ENCODE results near the gene SLC9A9.
"Not testable (repeated sequence)": the region's sequence is repeated elsewhere in the genome, so short reads cannot be mapped to it uniquely, and the experiment has no call there.

Gene SLC9A9

GRCh38 chr3:143532091-143532490 lies 316.2 kb downstream of the SLC9A9 start:
- Mint-ChIP-seq H3K36me3 (ENCODE audit: low read depth) (no peaks in the 10 kb centered on the region), H3K4me1 (ENCODE audit: low read depth) (peaks cover 23% of the 10 kb centered on the region), H3K27ac (no peak overlapping the region), H3K27me3 (no peaks in the 10 kb centered on the region), H3K9me3 (no peaks in the 10 kb centered on the region), H3K4me3 (no peak overlapping the region)
- DNase-seq = no peak

- no peaks in the 10 kb centered on the region for H3K36me3 Mint-ChIP-seq (ENCODE audit: low read depth)
- H3K4me1 Mint-ChIP-seq (ENCODE audit: low read depth) = peaks cover 14% of the 10 kb centered on the region
- DNase-seq = no peak
- H3K9me3 Mint-ChIP-seq = no peaks in the 10 kb centered on the region
- no peak overlapping the region for H3K27ac Mint-ChIP-seq
- H3K4me3 Mint-ChIP-seq = no peak overlapping the region
- no peaks in the 10 kb centered on the region for H3K27me3 Mint-ChIP-seq
Observed at GRCh38 chr3:143531101-143531500, 317.2 kb downstream of the SLC9A9 start.

- Mint-ChIP-seq H3K36me3 (ENCODE audit: low read depth) (no peaks in the 10 kb centered on the region), H3K4me3 (no peak overlapping the region), H3K27ac (no peak overlapping the region), H3K4me1 (ENCODE audit: low read depth) (peaks cover 7% of the 10 kb centered on the region), H3K27me3 (no peaks in the 10 kb centered on the region), H3K9me3 (no peaks in the 10 kb centered on the region)
- DNase-seq = no peak
Observed at GRCh38 chr3:143529798-143530197, 318.5 kb downstream of the SLC9A9 start.

DNA sequence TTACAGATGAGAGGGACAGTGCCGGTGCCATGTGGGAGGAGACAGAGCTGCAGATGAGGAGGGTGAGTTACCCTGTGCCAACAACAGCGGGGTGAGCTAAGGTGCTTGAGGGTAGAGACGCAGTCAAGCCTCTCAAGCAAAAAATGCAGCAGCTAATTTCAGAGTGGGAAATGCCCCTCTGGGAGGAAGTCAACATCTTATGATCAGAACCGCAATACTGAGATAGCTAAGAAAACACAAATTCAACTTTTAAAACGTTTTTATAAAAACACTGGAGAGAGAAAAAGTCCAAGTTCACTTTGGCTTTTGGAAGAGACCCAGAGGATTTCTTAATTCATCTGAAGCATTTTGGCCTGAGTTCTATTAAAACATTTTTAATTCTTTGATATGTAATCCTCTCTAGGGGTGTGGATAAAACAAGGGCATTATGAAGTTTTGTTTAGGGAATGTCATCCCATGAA lies 319.2 kb downstream of the SLC9A9 start:
- H3K9me3 Mint-ChIP-seq = no peaks in the 10 kb centered on the region
- no peaks in the 10 kb centered on the region for H3K27me3 Mint-ChIP-seq
- H3K4me3 Mint-ChIP-seq = no peak overlapping the region
- H3K36me3 Mint-ChIP-seq (ENCODE audit: low read depth) = no peaks in the 10 kb centered on the region
- H3K4me1 Mint-ChIP-seq (ENCODE audit: low read depth) = peaks cover 7% of the 10 kb centered on the region
- no peak overlapping the region for H3K27ac Mint-ChIP-seq
- DNase-seq = no peak

- no peak for DNase-seq
- Mint-ChIP-seq H3K27ac (no peak overlapping the region), H3K36me3 (ENCODE audit: low read depth) (no peaks in the 10 kb centered on the region), H3K4me1 (ENCODE audit: low read depth) (peaks cover 7% of the 10 kb centered on the region), H3K9me3 (no peaks in the 10 kb centered on the region), H3K27me3 (no peaks in the 10 kb centered on the region), H3K4me3 (no peak overlapping the region)
Observed at GRCh38 chr3:143526011-143526545, 322.2 kb downstream of the SLC9A9 start.

GRCh38 chr3:143525408-143525807 lies 322.9 kb downstream of the SLC9A9 start:
- no peaks in the 10 kb centered on the region for H3K36me3 Mint-ChIP-seq (ENCODE audit: low read depth)
- H3K4me3 Mint-ChIP-seq = no peak overlapping the region
- peaks cover 7% of the 10 kb centered on the region for H3K4me1 Mint-ChIP-seq (ENCODE audit: low read depth)
- H3K27me3 Mint-ChIP-seq = no peaks in the 10 kb centered on the region
- no peak for DNase-seq
- H3K9me3 Mint-ChIP-seq = no peaks in the 10 kb centered on the region
- no peak overlapping the region for H3K27ac Mint-ChIP-seq

DNA sequence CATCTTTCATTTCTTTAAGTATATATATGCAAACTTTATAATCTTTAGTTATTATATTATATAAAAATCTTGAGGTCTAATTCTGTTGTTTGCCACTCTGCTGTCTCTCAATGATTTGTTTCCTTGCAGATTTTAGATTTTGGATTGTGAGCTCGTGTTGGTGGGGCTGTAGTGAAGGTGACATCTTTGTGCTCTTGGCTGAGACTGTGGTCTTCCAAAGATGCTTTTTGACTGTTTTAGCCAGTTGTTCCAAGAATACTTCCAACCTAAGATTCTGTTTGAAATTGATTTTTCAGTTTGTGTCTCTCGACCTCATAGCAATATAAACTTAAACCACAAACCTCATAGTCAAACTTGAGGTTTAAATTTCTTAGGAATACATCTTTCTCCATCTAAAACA lies 326.5 kb downstream of the SLC9A9 start:
- no peaks in the 10 kb centered on the region for H3K36me3 Mint-ChIP-seq (ENCODE audit: low read depth)
- no peaks in the 10 kb centered on the region for H3K27me3 Mint-ChIP-seq
- no peaks in the 10 kb centered on the region for H3K4me1 Mint-ChIP-seq (ENCODE audit: low read depth)
- no peaks in the 10 kb centered on the region for H3K9me3 Mint-ChIP-seq
- no peak for DNase-seq
- no peak overlapping the region for H3K4me3 Mint-ChIP-seq
- no peak overlapping the region for H3K27ac Mint-ChIP-seq

DNA sequence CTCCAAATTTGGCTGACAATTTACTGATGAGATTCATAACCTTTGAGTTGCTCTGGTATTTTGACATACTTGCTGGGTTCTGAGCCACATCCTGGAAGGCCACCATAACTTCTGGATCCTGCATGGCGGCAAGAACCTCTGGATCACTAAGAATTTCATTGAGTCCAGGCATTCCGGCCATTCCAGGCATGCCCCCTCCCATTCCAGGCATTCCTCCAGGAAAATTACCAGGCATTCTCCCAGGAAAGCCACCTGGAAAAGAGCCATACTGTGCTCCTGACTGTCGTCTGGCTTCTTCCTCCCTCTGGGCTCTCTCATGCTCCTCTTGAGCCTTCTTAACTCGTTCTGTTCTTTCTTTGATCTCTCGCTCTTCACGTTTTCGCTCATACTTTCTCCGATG lies 331.1 kb downstream of the SLC9A9 start:
- not testable (repeated sequence) for H3K4me1 Mint-ChIP-seq (ENCODE audit: low read depth); H3K36me3 Mint-ChIP-seq (ENCODE audit: low read depth); H3K4me3 Mint-ChIP-seq; H3K27me3 Mint-ChIP-seq; H3K9me3 Mint-ChIP-seq; H3K27ac Mint-ChIP-seq; DNase-seq

DNA sequence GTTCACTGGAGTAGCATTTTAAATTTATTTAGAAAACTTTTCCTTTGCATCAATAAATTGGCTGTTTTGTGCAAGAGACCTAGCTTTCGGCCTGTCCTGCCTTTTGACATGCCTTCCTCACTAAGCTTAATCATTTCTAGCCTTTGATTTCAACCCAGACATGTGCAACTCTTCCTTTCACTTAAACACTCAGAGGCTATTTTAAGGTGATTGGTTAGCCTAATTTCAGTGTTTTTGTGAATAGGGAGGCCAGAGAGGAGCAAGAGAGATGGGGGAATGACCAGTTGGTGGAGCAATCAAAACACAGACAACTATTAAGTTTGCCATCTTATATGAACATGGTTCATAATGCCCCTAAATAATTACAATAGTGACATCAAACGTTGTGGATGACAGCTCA lies 333.4 kb downstream of the SLC9A9 start:
- H3K27ac Mint-ChIP-seq = no peak overlapping the region

DNA sequence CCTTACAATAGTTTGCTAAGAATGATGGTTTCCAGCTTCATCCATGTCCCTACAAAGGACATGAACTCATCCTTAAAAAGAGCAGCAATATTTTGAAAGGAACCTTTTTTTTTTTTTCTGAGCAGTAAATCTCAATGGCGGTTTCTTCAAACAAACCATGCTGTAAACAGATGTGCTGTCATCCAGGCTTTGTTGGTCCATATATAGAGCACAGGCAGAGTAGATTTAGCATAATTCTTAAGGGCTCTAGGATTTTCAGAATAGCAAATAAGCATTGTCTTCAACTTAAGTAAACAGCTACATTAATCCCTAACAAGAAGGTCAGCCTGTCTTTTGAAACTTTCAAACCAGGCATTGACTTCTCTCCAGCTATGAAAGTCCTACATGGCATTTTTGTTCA lies 334.2 kb downstream of the SLC9A9 start:
- Mint-ChIP-seq H3K9me3 (no peaks in the 10 kb centered on the region), H3K27me3 (no peaks in the 10 kb centered on the region), H3K4me1 (ENCODE audit: low read depth) (no peaks in the 10 kb centered on the region), H3K27ac (no peak overlapping the region), H3K4me3 (no peak overlapping the region), H3K36me3 (ENCODE audit: low read depth) (no peaks in the 10 kb centered on the region)
- no peak for DNase-seq

More for the DNA sequence above, 333.4 kb downstream of the SLC9A9 start:
- H3K4me1 Mint-ChIP-seq (ENCODE audit: low read depth) = no peaks in the 10 kb centered on the region
- H3K27me3 Mint-ChIP-seq = no peaks in the 10 kb centered on the region
- H3K36me3 Mint-ChIP-seq (ENCODE audit: low read depth) = no peaks in the 10 kb centered on the region
- no peak overlapping the region for H3K4me3 Mint-ChIP-seq
- no peaks in the 10 kb centered on the region for H3K9me3 Mint-ChIP-seq
- no peak for DNase-seq

GRCh38 chr3:143511174-143511879 lies 336.9 kb downstream of the SLC9A9 start:
- H3K36me3 Mint-ChIP-seq (ENCODE audit: low read depth) = no peaks in the 10 kb centered on the region
- no peak overlapping the region for H3K4me3 Mint-ChIP-seq
- no peaks in the 10 kb centered on the region for H3K27me3 Mint-ChIP-seq
- no peaks in the 10 kb centered on the region for H3K9me3 Mint-ChIP-seq
- no peak overlapping the region for H3K27ac Mint-ChIP-seq
- DNase-seq = no peak
- H3K4me1 Mint-ChIP-seq (ENCODE audit: low read depth) = no peaks in the 10 kb centered on the region

DNA sequence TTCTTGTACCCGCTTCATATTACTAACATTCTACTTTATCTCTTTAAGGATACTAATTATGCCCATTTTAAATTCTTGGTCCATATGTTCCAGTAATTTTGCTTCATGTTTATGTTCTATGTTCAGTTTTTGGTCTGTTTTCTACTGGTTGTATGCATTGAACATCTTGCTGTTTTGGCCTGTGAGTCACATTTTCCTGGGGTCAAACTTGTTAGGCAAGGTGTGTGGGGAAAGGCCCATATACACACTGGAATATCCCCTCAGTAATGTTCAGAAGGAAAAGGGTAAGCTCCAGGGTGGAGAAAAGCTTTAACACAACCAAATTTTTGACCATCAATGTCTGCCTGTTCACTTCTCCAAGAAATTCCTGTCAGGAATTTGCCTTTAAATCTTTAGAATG lies 337.7 kb downstream of the SLC9A9 start:
- Mint-ChIP-seq H3K4me3 (no peak overlapping the region), H3K27ac (no peak overlapping the region), H3K27me3 (no peaks in the 10 kb centered on the region), H3K9me3 (no peaks in the 10 kb centered on the region), H3K4me1 (ENCODE audit: low read depth) (no peaks in the 10 kb centered on the region), H3K36me3 (ENCODE audit: low read depth) (no peaks in the 10 kb centered on the region)
- no peak for DNase-seq

DNA sequence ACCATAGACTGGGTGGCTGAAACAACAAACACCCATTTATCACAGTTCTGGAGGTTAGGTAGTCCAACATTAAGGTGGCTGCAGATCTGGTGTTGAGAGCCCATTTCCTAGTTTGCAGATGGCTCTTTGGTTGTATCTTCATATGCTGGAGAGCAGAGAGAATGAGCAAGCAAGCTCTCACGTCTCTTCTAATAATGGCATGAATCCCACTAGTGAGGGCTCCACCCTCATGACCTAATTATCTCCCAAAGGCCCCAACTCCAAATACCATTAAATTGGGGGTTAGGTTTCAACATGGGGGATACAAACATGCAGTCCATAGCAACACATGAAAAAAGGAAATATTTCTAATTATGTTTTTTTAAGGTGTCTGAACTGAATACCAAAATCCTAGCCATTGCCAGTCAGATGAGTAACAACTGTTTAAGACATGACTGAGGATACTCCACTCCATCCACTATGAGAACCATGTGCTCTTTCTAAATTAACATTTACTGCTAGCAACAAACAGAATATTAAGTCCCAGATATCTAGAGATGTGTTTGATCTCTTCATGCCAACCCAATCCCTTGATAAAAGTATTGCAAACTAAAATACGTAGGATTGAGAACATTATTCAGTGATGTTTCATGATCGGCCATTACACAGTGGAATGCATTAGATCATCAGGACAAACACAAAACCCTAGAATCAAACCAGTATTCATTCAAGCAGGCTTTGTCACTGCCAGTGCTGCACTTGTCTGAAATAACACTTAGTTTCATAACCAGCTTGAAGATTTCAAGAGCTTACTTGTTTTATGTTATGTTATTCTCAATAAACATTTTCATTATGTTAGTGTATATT lies 340.3 kb downstream of the SLC9A9 start:
- H3K9me3 Mint-ChIP-seq = no peaks in the 10 kb centered on the region
- no peaks in the 10 kb centered on the region for H3K4me1 Mint-ChIP-seq (ENCODE audit: low read depth)
- no peak overlapping the region for H3K4me3 Mint-ChIP-seq
- H3K27ac Mint-ChIP-seq = no peak overlapping the region
- no peak for DNase-seq
- H3K27me3 Mint-ChIP-seq = no peaks in the 10 kb centered on the region
- H3K36me3 Mint-ChIP-seq (ENCODE audit: low read depth) = no peaks in the 10 kb centered on the region

- no peaks in the 10 kb centered on the region for H3K9me3 Mint-ChIP-seq
- H3K4me3 Mint-ChIP-seq = no peak overlapping the region
- H3K36me3 Mint-ChIP-seq (ENCODE audit: low read depth) = no peaks in the 10 kb centered on the region
- H3K27ac Mint-ChIP-seq = no peak overlapping the region
- no peaks in the 10 kb centered on the region for H3K27me3 Mint-ChIP-seq
- H3K4me1 Mint-ChIP-seq (ENCODE audit: low read depth) = no peaks in the 10 kb centered on the region
- no peak for DNase-seq
Observed at GRCh38 chr3:143506190-143506589, 342.1 kb downstream of the SLC9A9 start.

DNA sequence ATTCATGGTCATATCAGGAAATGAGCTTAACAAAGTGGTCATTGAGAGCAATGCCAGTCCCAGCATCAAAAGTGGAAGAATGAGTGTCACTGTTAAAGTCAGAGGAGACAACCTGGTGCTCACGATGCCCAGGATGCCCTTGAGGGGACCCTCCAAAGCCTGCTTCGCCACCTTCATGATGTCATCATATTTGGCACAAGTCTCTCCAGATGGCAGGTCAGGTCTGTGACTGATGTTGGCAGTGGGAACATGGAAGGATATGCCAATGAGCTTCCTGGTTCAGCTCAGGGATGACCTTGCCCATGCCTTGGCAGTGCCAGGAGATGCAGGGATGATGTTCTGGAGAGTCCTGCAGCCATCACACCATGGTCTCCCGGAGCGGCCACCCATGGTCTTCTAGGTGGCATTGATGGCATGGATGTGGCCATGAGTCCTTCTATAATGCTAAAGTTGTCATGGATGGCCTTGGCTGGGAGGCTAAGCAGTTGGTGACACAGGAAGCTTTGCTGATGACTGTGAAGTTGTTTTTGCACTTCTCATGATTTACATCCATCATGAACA lies 344.9 kb downstream of the SLC9A9 start:
- no peaks in the 10 kb centered on the region for H3K27me3 Mint-ChIP-seq
- no peak overlapping the region for H3K27ac Mint-ChIP-seq
- no peak for DNase-seq
- no peaks in the 10 kb centered on the region for H3K9me3 Mint-ChIP-seq
- H3K36me3 Mint-ChIP-seq (ENCODE audit: low read depth) = no peaks in the 10 kb centered on the region
- no peak overlapping the region for H3K4me3 Mint-ChIP-seq
- no peaks in the 10 kb centered on the region for H3K4me1 Mint-ChIP-seq (ENCODE audit: low read depth)

All from activated T-cell treated with anti-CD3 and anti-CD28 coated beads, Interleukin-2, amount 50 U/mL, for 24 hours (primary cell).